PFSK-1 (cell line): ENCODE data around the gene CLCA4.

Experiments used
- FOXP2 ChIP-seq: optimal IDR thresholded peaks from 2 replicates; pipeline ENCODE3; 2011; ENCODE audit warnings: borderline replicate concordance, control low read depth, inconsistent platforms; ENCODE audit not compliant: insufficient read depth; ENCODE audit errors: extremely low read length, extremely low read depth
- POLR2AphosphoS5 ChIP-seq: IDR thresholded peaks from 2 replicates; pipeline ENCODE4 v1.6.1; 2012; ENCODE audit warnings: low read depth, mild to moderate bottlenecking, control low read depth, low read length, moderate library complexity
- SIN3A ChIP-seq: IDR thresholded peaks from 2 replicates; pipeline ENCODE4 v1.6.1; 2012; ENCODE audit warnings: mild to moderate bottlenecking, low read length, moderate library complexity, borderline replicate concordance; ENCODE audit not compliant: insufficient read depth
- TAF1 ChIP-seq: IDR thresholded peaks from 2 replicates; pipeline ENCODE4 v1.6.1; 2012; ENCODE audit warnings: low read length, control low read depth, borderline replicate concordance; ENCODE audit not compliant: insufficient read depth

DNA sequence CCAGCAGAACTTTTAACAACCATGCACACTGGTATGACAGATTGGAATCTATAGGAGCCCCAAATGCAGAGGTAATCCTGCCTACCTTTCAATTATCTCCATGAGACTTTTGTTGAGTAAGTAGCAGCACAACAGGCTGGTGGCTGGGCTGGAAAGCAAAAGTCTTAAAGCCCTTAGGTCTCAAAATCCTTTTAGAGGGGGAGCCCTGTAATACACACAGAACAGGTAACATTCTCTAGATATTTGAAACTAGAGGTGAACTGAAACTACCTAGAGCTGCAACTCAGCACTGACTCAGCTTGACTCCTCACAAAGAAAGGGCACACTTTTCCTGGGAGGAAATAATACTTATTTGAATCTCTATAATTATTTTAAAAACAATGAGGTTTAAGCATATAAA is 71.5 kb downstream of the CLCA4 start:
- TF ChIP-seq SIN3A: no peak
- no peak for TF ChIP-seq FOXP2
- TF ChIP-seq TAF1: no peak
- no peak for TF ChIP-seq POLR2AphosphoS5
